Astrocyte (in vitro differentiated cells and primary cell): ENCODE results near the gene SEMA6A. TPM values are rescaled to one million over a fixed set of nuclear protein-coding genes. Genes with fewer than 3 reads are reported as not detected.

Source experiments
- DNase-seq: peaks from one replicate; pipeline ENCODE4 v3.0.0-alpha.2; 2010; ENCODE audit warnings: low read depth
- FAIRE-seq: peaks from 2 replicates; lab custom pipeline; 2011; peaks lifted over from hg19 to GRCh38; lab: Jason Lieb, UNC
- H2AFZ ChIP-seq: 2 replicates; pipeline ENCODE4 v1.6.0; 2012; ENCODE audit warnings: low read depth, low read length, inconsistent platforms
- H3K27ac ChIP-seq: 2 replicates; pipeline ENCODE4 v1.5.1; 2011; ENCODE audit warnings: low read depth, low read length, inconsistent platforms
- H3K27me3 ChIP-seq: 2 replicates; pipeline ENCODE4 v1.6.0; 2011; ENCODE audit warnings: low read length, inconsistent platforms; ENCODE audit not compliant: insufficient read depth
- H3K36me3 ChIP-seq: 2 replicates; pipeline ENCODE4 v1.5.1; 2011; ENCODE audit warnings: low read length, inconsistent platforms; ENCODE audit not compliant: insufficient read depth
- H3K4me1 ChIP-seq: 2 replicates; pipeline ENCODE4 v1.5.1; 2011; ENCODE audit warnings: low read length, inconsistent platforms; ENCODE audit not compliant: insufficient read depth
- H3K4me2 ChIP-seq: 2 replicates; pipeline ENCODE4 v1.6.0; 2012; ENCODE audit warnings: low read length, inconsistent platforms
- H3K4me3 ChIP-seq: 2 replicates; pipeline ENCODE4 v1.5.1; 2011; ENCODE audit warnings: low read depth, mild to moderate bottlenecking, low read length, inconsistent platforms; ENCODE audit not compliant: insufficient read depth
- H3K79me2 ChIP-seq: 2 replicates; pipeline ENCODE4 v1.6.0; 2012; ENCODE audit warnings: mild to moderate bottlenecking, low read length, inconsistent platforms; ENCODE audit not compliant: insufficient read depth
- H3K9ac ChIP-seq: 2 replicates; pipeline ENCODE4 v1.6.0; 2012; ENCODE audit warnings: mild to moderate bottlenecking, low read length, inconsistent platforms
- H3K9me3 ChIP-seq: 2 replicates; pipeline ENCODE4 v1.5.1; 2012; ENCODE audit warnings: low read depth, mild to moderate bottlenecking, low read length, inconsistent platforms; ENCODE audit not compliant: insufficient read depth
- H4K20me1 ChIP-seq: 2 replicates; pipeline ENCODE4 v1.6.0; 2012; ENCODE audit warnings: low read length, inconsistent platforms; ENCODE audit not compliant: insufficient read depth
- H3K27ac Mint-ChIP-seq: one replicate; pipeline ENCODE4 v1.8.0; 2021; ENCODE audit warnings: mild to moderate bottlenecking, mixed read lengths; ENCODE audit not compliant: unreplicated experiment
- H3K27me3 Mint-ChIP-seq: one replicate; pipeline ENCODE4 v1.8.0; 2021; ENCODE audit warnings: low read depth, mixed read lengths; ENCODE audit not compliant: unreplicated experiment
- H3K36me3 Mint-ChIP-seq: one replicate; pipeline ENCODE4 v1.8.0; 2021; ENCODE audit warnings: low read depth, mixed read lengths; ENCODE audit not compliant: unreplicated experiment
- H3K4me1 Mint-ChIP-seq: one replicate; pipeline ENCODE4 v1.8.0; 2021; ENCODE audit warnings: low read depth, mixed read lengths; ENCODE audit not compliant: unreplicated experiment
- H3K4me3 Mint-ChIP-seq: one replicate; pipeline ENCODE4 v1.8.0; 2021; ENCODE audit warnings: mild to moderate bottlenecking, moderate library complexity, mixed read lengths; ENCODE audit not compliant: unreplicated experiment
- H3K9me3 Mint-ChIP-seq: one replicate; pipeline ENCODE4 v1.8.0; 2021; ENCODE audit warnings: mild to moderate bottlenecking, mixed read lengths; ENCODE audit not compliant: unreplicated experiment
- EZH2 ChIP-seq: IDR thresholded peaks from 2 replicates; pipeline ENCODE4 v1.6.1; 2012; ENCODE audit warnings: mild to moderate bottlenecking, low read length, inconsistent platforms; ENCODE audit not compliant: insufficient read depth
- total RNA-seq: library from RNA; stranded (reverse); gene quantifications from 2 replicates; pipeline ENCODE4 v1.2.1, GENCODE V29; 2021
- TF ChIP-seq, protein P1 (sequence below): IDR thresholded peaks from 2 replicates; pipeline ENCODE4 v1.5.1; 2011; ENCODE audit warnings: low read depth, mild to moderate bottlenecking, inconsistent platforms, low read length, moderate library complexity; ENCODE audit not compliant: insufficient read depth

Gene SEMA6A
- total RNA-seq, 1 donor from 2014 or later = 34.2 TPM

DNA sequence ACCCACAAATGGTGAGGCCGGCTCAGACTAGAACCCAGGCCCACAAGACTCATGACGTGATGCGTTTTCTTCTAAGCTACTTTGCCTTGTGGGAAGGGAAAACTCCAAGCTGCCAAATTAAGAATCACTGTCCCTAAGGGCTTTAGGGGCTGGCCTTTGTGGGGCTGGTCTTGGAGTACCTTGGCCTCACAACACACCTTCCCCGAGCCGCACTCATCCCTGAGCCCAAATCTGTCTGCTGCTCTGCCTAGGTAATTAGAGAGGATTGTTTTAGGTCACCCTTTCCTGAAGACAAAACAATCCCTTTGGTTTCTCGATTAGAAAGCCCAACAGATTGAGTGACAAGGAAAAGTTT lies 137.3 kb downstream of the SEMA6A start:
- H3K4me2 ChIP-seq = no peak overlapping the region
- FAIRE-seq (no peak), DNase-seq (no peak)
- H3K4me3 ChIP-seq = no peak overlapping the region
- no peak overlapping the region for H3K27ac ChIP-seq
- H3K4me1 ChIP-seq = no peaks in the 10 kb centered on the region
- no peaks in the 10 kb centered on the region for H3K9me3 Mint-ChIP-seq
- no peaks in the 10 kb centered on the region for H4K20me1 ChIP-seq
- no peak overlapping the region for H3K4me3 Mint-ChIP-seq
- no peak overlapping the region for H2AFZ ChIP-seq
- H3K27me3 ChIP-seq = peaks cover 4% of the 10 kb centered on the region
- TF ChIP-seq, protein P1, sequence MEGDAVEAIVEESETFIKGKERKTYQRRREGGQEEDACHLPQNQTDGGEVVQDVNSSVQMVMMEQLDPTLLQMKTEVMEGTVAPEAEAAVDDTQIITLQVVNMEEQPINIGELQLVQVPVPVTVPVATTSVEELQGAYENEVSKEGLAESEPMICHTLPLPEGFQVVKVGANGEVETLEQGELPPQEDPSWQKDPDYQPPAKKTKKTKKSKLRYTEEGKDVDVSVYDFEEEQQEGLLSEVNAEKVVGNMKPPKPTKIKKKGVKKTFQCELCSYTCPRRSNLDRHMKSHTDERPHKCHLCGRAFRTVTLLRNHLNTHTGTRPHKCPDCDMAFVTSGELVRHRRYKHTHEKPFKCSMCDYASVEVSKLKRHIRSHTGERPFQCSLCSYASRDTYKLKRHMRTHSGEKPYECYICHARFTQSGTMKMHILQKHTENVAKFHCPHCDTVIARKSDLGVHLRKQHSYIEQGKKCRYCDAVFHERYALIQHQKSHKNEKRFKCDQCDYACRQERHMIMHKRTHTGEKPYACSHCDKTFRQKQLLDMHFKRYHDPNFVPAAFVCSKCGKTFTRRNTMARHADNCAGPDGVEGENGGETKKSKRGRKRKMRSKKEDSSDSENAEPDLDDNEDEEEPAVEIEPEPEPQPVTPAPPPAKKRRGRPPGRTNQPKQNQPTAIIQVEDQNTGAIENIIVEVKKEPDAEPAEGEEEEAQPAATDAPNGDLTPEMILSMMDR = no peak
- no peak for TF ChIP-seq EZH2
- no peaks in the 10 kb centered on the region for H3K9me3 ChIP-seq
- no peaks in the 10 kb centered on the region for H3K79me2 ChIP-seq
- H3K9ac ChIP-seq = no peak overlapping the region
- H3K27ac Mint-ChIP-seq = no peak overlapping the region
- no peaks in the 10 kb centered on the region for H3K36me3 Mint-ChIP-seq
- peaks cover 3% of the 10 kb centered on the region for H3K4me1 Mint-ChIP-seq
- H3K36me3 ChIP-seq = no peaks in the 10 kb centered on the region
- H3K27me3 Mint-ChIP-seq = peaks cover 5% of the 10 kb centered on the region

DNA sequence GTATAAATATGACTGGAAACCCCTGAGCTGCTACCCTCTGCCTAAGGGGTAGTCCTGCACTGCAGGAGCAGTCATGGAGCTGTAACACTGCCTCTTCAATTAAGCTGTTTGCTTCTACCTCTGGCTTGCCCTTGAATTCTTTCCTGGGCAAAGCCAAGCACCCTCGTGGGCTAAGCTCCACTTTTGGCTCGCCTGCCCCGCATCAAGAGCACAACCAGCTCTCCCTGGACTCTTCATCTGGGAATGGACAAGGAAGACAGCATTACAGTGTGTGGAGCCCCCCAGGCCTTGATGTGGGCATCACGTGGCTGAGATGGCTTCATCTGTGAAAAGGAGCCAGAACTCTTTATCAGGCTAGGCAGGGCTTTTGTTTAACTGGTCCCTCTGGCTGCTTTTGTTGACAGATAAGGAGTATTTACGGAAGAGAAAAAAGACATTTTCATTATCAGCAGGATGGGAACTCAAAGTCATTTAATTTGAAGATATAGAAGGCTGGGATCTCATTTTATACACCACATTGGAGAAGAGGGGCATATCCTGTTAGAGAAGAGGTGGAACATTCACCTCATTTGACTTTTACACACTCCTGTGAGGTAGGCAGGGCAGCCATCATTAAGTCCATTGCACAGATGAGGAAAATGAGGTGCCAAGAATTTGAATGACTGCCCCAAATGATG lies 137.8 kb downstream of the SEMA6A start:
- Mint-ChIP-seq H3K4me3 (no peak overlapping the region), H3K4me1 (no peaks in the 10 kb centered on the region), H3K27me3 (peaks cover 5% of the 10 kb centered on the region), H3K9me3 (no peaks in the 10 kb centered on the region), H3K36me3 (no peaks in the 10 kb centered on the region), H3K27ac (no peak overlapping the region)
- peaks cover 4% of the 10 kb centered on the region for H3K27me3 ChIP-seq
- no peaks in the 10 kb centered on the region for H3K9me3 ChIP-seq
- no peaks in the 10 kb centered on the region for H3K4me1 ChIP-seq
- H4K20me1 ChIP-seq = no peaks in the 10 kb centered on the region
- H3K4me3 ChIP-seq = no peak overlapping the region
- no peak for DNase-seq
- no peak for FAIRE-seq
- H3K4me2 ChIP-seq = no peak overlapping the region
- TF ChIP-seq, protein P1 = no peak
- no peak for TF ChIP-seq EZH2
- no peak overlapping the region for H3K27ac ChIP-seq
- H2AFZ ChIP-seq = no peak overlapping the region
- no peaks in the 10 kb centered on the region for H3K79me2 ChIP-seq
- no peak overlapping the region for H3K9ac ChIP-seq
- H3K36me3 ChIP-seq = no peaks in the 10 kb centered on the region

DNA sequence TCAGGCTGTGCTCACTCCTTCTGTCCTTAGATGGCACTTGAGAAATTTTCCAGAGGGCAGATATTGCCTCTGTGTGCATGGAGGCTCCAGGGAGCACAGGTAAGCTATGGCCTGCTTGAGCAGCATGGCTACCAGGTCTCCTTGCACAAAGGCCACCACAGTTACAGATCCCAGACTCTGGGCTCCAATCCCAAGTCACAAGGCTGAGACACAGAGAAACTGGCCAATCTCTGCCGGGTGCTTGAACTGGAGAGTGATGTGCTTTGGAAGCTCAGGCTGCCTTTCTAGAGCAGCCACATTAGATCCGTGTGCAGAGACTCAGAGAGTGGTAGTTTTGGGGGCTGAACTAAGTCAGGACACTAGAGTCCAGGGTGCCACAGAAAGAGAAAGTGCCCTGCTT lies 145.7 kb downstream of the SEMA6A start:
- Histone ChIP-seq H3K79me2 (no peaks in the 10 kb centered on the region), H3K9me3 (no peaks in the 10 kb centered on the region), H3K9ac (no peak overlapping the region), H4K20me1 (no peaks in the 10 kb centered on the region), H3K36me3 (no peaks in the 10 kb centered on the region), H3K4me1 (no peaks in the 10 kb centered on the region), H3K27ac (no peak overlapping the region), H3K27me3 (no peaks in the 10 kb centered on the region), H3K4me3 (no peak overlapping the region), H2AFZ (no peak overlapping the region), H3K4me2 (no peak overlapping the region)
- Mint-ChIP-seq H3K4me1 (no peaks in the 10 kb centered on the region), H3K36me3 (no peaks in the 10 kb centered on the region), H3K9me3 (peaks cover 1% of the 10 kb centered on the region), H3K27ac (no peak overlapping the region), H3K27me3 (no peaks in the 10 kb centered on the region), H3K4me3 (no peak overlapping the region)
- FAIRE-seq = no peak
- TF ChIP-seq, protein P1 = no peak
- no peak for TF ChIP-seq EZH2
- DNase-seq = no peak
